GM18873 (cell line): ENCODE data around the gene HMGB3.

Experiments used
- ATAC-seq: cut with Tn5 transposase; IDR thresholded peaks from one replicate; pipeline ENCODE4 v1.9.1; 2021; ENCODE audit warnings: mild to moderate bottlenecking, moderate library complexity, moderate number of reproducible peaks; ENCODE audit not compliant: unreplicated experiment, low FRiP score

The HMGB3 gene

GRCh38 chrX:151039351-151039750, 56.2 kb downstream of the HMGB3 start:
- no peak for ATAC-seq
